ENCODE results near the gene GHRL. TPM values are rescaled to one million over a fixed set of nuclear protein-coding genes. Genes with fewer than 3 reads are reported as not detected.
"Not testable (repeated sequence)": the region's sequence is repeated elsewhere in the genome, so short reads cannot be mapped to it uniquely, and the experiment has no call there.

The GHRL gene
- total and polyA plus RNA-seq, 2 of the 4 experiments (the other 2 are of a cell fraction) = 0.27 TPM; not detected in 1

- H3K23ac ChIP-seq (ENCODE audit: low read depth, low read length) = no peak overlapping the region
- no peak overlapping the region for H3K18ac ChIP-seq (ENCODE audit: low read depth, low read length)
- no peak overlapping the region for H2AK9ac ChIP-seq (replicated peaks; ENCODE audit: low read depth, low read length, poor library complexity)
- no peak overlapping the region for H4K91ac ChIP-seq (ENCODE audit: insufficient read depth, low read depth, low read length)
- peaks cover 17 to 20% of the 10 kb centered on the region in 2 experiments for H3K79me1 ChIP-seq (ENCODE audit: low read depth in 1 of 2, low read length in 2 of 2)
- intact Hi-C loops (cut with micrococcal nuclease) (no loop called here), in situ Hi-C loops (cut with MboI; ENCODE audit: low sequenced_read_pairs) (no loop called here), dilution Hi-C loops (cut with HindIII; ENCODE audit: low sequenced_read_pairs, unreplicated experiment) (no loop called here)
- H3K36me3 ChIP-seq (ENCODE audit: control insufficient read depth, insufficient read depth, low read length) = peaks cover 53% of the 10 kb centered on the region
- TF ChIP-seq RFX5 (IDR thresholded peaks at IDR 0.05; ENCODE audit: low read depth, low read length) = no peak
- TF ChIP-seq FOS (IDR thresholded peaks at IDR 0.05; ENCODE audit: low read depth, low read length) = no peak
- no peak for TF ChIP-seq MAZ (IDR thresholded peaks at IDR 0.05; ENCODE audit: borderline replicate concordance, low read depth, low read length)
- TF ChIP-seq CEBPB (IDR thresholded peaks at IDR 0.05; ENCODE audit: low read depth, low read length) = no peak
- no peak for TF ChIP-seq RCOR1 (IDR thresholded peaks at IDR 0.05; ENCODE audit: insufficient replicate concordance, low read length)
- no peak for TF ChIP-seq BHLHE40 (IDR thresholded peaks at IDR 0.05; ENCODE audit: low read depth, low read length)
- TF ChIP-seq, protein P1, sequence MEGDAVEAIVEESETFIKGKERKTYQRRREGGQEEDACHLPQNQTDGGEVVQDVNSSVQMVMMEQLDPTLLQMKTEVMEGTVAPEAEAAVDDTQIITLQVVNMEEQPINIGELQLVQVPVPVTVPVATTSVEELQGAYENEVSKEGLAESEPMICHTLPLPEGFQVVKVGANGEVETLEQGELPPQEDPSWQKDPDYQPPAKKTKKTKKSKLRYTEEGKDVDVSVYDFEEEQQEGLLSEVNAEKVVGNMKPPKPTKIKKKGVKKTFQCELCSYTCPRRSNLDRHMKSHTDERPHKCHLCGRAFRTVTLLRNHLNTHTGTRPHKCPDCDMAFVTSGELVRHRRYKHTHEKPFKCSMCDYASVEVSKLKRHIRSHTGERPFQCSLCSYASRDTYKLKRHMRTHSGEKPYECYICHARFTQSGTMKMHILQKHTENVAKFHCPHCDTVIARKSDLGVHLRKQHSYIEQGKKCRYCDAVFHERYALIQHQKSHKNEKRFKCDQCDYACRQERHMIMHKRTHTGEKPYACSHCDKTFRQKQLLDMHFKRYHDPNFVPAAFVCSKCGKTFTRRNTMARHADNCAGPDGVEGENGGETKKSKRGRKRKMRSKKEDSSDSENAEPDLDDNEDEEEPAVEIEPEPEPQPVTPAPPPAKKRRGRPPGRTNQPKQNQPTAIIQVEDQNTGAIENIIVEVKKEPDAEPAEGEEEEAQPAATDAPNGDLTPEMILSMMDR (conservative IDR thresholded peaks at IDR 0.05; ENCODE audit: low read depth, low read length) = no peak
- ChIA-PET CTCF (no interaction called here), POLR2A (ENCODE audit: unreplicated experiment) (no interaction called here)
- no peak overlapping the region for H2AK5ac ChIP-seq (ENCODE audit: low read depth, low read length)
- H3K4me2 ChIP-seq (ENCODE audit: low read depth, low read length) = no peak overlapping the region
- no peak overlapping the region for H2BK20ac ChIP-seq (ENCODE audit: low read depth, low read length)
- H3K4me1 ChIP-seq (ENCODE audit: control insufficient read depth, insufficient read depth, low read length) = no peaks in the 10 kb centered on the region
- H3K4ac ChIP-seq (ENCODE audit: low read depth, low read length) = no peak overlapping the region
- ATAC-seq (ENCODE audit: low read depth) = no peak; the same call in 1 of the 2 replicates
- no peak overlapping the region for H2BK15ac ChIP-seq (ENCODE audit: low read depth, low read length)
- H4K20me1 ChIP-seq (ENCODE audit: insufficient read depth, low read length) = peaks cover 27% of the 10 kb centered on the region
- H3K9ac ChIP-seq (ENCODE audit: low read depth, low read length) = no peak overlapping the region
- H3K4me3 ChIP-seq (ENCODE audit: insufficient read depth, low read depth, low read length) = no peak overlapping the region
- H2BK5ac ChIP-seq (ENCODE audit: low read depth, low read length, poor library complexity, severe bottlenecking) = no peak overlapping the region
- peaks cover 3% of the 10 kb centered on the region; the same call in 1 of the 2 replicates for H3K9me1 ChIP-seq (ENCODE audit: insufficient read depth, low read length)
- no TSS peak for BruUV-seq (replicated peaks)
- H2AFZ ChIP-seq (replicated peaks; ENCODE audit: low read length, poor library complexity) = no peak overlapping the region
- DNase-seq = peak; percentile 17
- no peak overlapping the region for H4K5ac ChIP-seq (ENCODE audit: low read depth, low read length)
- H3K14ac ChIP-seq (replicated peaks; ENCODE audit: low read depth, low read length) = no peak overlapping the region
- H4K8ac ChIP-seq (ENCODE audit: low read depth in 2 of 2, low read length in 2 of 2) = no peak overlapping the region
- WGBS, 2 experiments (ENCODE audit: extremely low coverage in 2 of 2, insufficient read length in 1 of 2) = no CpG with 5 or more reads among the region's 2 CpGs
- H3K9me3 ChIP-seq (ENCODE audit: control insufficient read depth, insufficient read depth, low read length) = no peaks in the 10 kb centered on the region
- H3K56ac ChIP-seq (ENCODE audit: extremely low read depth, insufficient read depth, low read length) = no peak overlapping the region
- no peaks in the 10 kb centered on the region for H3K27me3 ChIP-seq (ENCODE audit: control insufficient read depth, insufficient read depth, low read length)
- H2BK120ac ChIP-seq (ENCODE audit: low read depth, low read length) = no peak overlapping the region
- H3K27ac ChIP-seq (ENCODE audit: insufficient read depth, low read length) = no peak overlapping the region
These were observed 6.4 kb upstream of the GHRL start for GRCh38 chr3:10299175-10299574.

- H3K4me3 ChIP-seq (ENCODE audit: insufficient read depth, low read depth, low read length); intact Hi-C loops (cut with micrococcal nuclease); H3K9me3 ChIP-seq (ENCODE audit: control insufficient read depth, insufficient read depth, low read length); DNase-seq; H4K91ac ChIP-seq (ENCODE audit: insufficient read depth, low read depth, low read length); H4K8ac ChIP-seq (ENCODE audit: low read depth in 2 of 2, low read length in 2 of 2); H2BK20ac ChIP-seq (ENCODE audit: low read depth, low read length); H2BK120ac ChIP-seq (ENCODE audit: low read depth, low read length); H4K5ac ChIP-seq (ENCODE audit: low read depth, low read length); H3K4ac ChIP-seq (ENCODE audit: low read depth, low read length); in situ Hi-C loops (cut with MboI; ENCODE audit: low sequenced_read_pairs); H3K9me1 ChIP-seq (ENCODE audit: insufficient read depth, low read length); H2BK5ac ChIP-seq (ENCODE audit: low read depth, low read length, poor library complexity, severe bottlenecking); CTCF ChIA-PET; H2AK5ac ChIP-seq (ENCODE audit: low read depth, low read length); H2AFZ ChIP-seq (replicated peaks; ENCODE audit: low read length, poor library complexity); H3K9ac ChIP-seq (ENCODE audit: low read depth, low read length); H3K14ac ChIP-seq (replicated peaks; ENCODE audit: low read depth, low read length); H3K23ac ChIP-seq (ENCODE audit: low read depth, low read length); H3K18ac ChIP-seq (ENCODE audit: low read depth, low read length); BruUV-seq (replicated peaks); H3K27me3 ChIP-seq (ENCODE audit: control insufficient read depth, insufficient read depth, low read length); H3K4me2 ChIP-seq (ENCODE audit: low read depth, low read length); H2BK15ac ChIP-seq (ENCODE audit: low read depth, low read length); POLR2A ChIA-PET (ENCODE audit: unreplicated experiment); ATAC-seq (ENCODE audit: low read depth); H3K56ac ChIP-seq (ENCODE audit: extremely low read depth, insufficient read depth, low read length); H3K4me1 ChIP-seq (ENCODE audit: control insufficient read depth, insufficient read depth, low read length); H2AK9ac ChIP-seq (replicated peaks; ENCODE audit: low read depth, low read length, poor library complexity); H3K27ac ChIP-seq (ENCODE audit: insufficient read depth, low read length); dilution Hi-C loops (cut with HindIII; ENCODE audit: low sequenced_read_pairs, unreplicated experiment): not testable (repeated sequence)
- WGBS, 2 experiments (ENCODE audit: extremely low coverage in 2 of 2, insufficient read length in 1 of 2) = no CpG with 5 or more reads among the region's 1 CpG
- H4K20me1 ChIP-seq (ENCODE audit: insufficient read depth, low read length) = peaks cover 16% of the 10 kb centered on the region
- H3K36me3 ChIP-seq (ENCODE audit: control insufficient read depth, insufficient read depth, low read length) = peaks cover 43% of the 10 kb centered on the region
- H3K79me1 ChIP-seq (ENCODE audit: low read depth in 1 of 2, low read length in 2 of 2) = peaks cover 9 to 20% of the 10 kb centered on the region in 2 experiments; a peak in 3 of 4 replicates
These were observed 5.3 kb upstream of the GHRL start for GRCh38 chr3:10298064-10298463.

All from IMR-90 (cell line).